Body of pancreas (tissue), 4 donors: ENCODE results near the gene TRIM37.

Experiments used
- POLR2A ChIP-seq, 3 donors: fragments of 450-650 bp; IDR thresholded peaks; one replicate each; pipeline ENCODE4 v1.6.1; 2016; ENCODE audit warnings: antibody characterized with exemption in 3 of 3, mild to moderate bottlenecking in 2 of 3
- TF ChIP-seq, protein P1 (sequence below), 7 experiments: fragments of 450-650 bp in 4 of 7; fragments of 200-600 bp in 3 of 7; sonication (generic) in 3 of 7; IDR thresholded peaks; one replicate each; pipeline ENCODE4 v1.5.1; 2016 to 2019; ENCODE audit warnings: antibody characterized with exemption in 7 of 7

DNA sequence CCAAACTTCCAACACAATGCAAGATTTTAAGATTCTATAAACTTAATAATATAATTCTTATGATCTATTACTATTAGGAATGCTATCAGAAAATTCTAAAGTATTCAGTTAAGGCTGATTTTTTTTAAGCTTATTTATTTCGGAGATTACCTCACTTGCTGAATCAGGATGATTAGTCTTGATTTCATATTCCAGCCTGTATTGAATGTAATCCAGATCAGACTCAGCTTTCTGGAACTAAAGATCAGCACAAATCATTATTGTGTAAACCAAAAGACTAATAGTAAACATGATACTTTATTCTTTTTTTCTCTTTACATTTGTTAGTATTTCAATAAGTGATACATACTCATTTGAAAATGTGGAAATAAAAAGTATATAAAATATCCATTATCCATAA lies 24.5 kb upstream of the TRIM37 start:
- no peak for TF ChIP-seq POLR2A (IDR thresholded peaks at IDR 0.05)
- TF ChIP-seq, protein P1, sequence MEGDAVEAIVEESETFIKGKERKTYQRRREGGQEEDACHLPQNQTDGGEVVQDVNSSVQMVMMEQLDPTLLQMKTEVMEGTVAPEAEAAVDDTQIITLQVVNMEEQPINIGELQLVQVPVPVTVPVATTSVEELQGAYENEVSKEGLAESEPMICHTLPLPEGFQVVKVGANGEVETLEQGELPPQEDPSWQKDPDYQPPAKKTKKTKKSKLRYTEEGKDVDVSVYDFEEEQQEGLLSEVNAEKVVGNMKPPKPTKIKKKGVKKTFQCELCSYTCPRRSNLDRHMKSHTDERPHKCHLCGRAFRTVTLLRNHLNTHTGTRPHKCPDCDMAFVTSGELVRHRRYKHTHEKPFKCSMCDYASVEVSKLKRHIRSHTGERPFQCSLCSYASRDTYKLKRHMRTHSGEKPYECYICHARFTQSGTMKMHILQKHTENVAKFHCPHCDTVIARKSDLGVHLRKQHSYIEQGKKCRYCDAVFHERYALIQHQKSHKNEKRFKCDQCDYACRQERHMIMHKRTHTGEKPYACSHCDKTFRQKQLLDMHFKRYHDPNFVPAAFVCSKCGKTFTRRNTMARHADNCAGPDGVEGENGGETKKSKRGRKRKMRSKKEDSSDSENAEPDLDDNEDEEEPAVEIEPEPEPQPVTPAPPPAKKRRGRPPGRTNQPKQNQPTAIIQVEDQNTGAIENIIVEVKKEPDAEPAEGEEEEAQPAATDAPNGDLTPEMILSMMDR (IDR thresholded peaks at IDR 0.05): no peak
